H1 (cell line): ENCODE measurements around the gene PHF23.

Experiments used
- CEBPB ChIP-seq: IDR thresholded peaks from 2 replicates; pipeline ENCODE4 v1.6.1; 2012; ENCODE audit warnings: low read depth, low read length
- CTCF ChIP-seq, 3 experiments: IDR thresholded peaks; 1 replicate in 2 of 3; 2 replicates in 1 of 3; pipeline versions ENCODE4 v1.5.1 to v1.6.1; 2011; ENCODE audit warnings: low read length in 3 of 3, mild to moderate bottlenecking in 3 of 3, inconsistent platforms in 2 of 3, low read depth in 1 of 3, moderate library complexity in 1 of 3; ENCODE audit not compliant: insufficient read depth in 1 of 3; ENCODE audit errors: control extremely low read depth in 1 of 3
- POLR2AphosphoS5 ChIP-seq: IDR thresholded peaks from 2 replicates; pipeline ENCODE4 v1.6.1; 2011; ENCODE audit warnings: low read depth, low read length
- SP2 ChIP-seq: IDR thresholded peaks from 2 replicates; pipeline ENCODE4 v1.6.1; 2012; ENCODE audit warnings: mild to moderate bottlenecking, low read length, inconsistent platforms
- USF2 ChIP-seq: IDR thresholded peaks from 2 replicates; pipeline ENCODE4 v1.6.1; 2011; ENCODE audit warnings: low read length, improper control_type of control experiment

- no peak for TF ChIP-seq USF2
- TF ChIP-seq CTCF (IDR thresholded peaks at IDR 0.05; ENCODE audit: control extremely low read depth in 1 of 3, insufficient read depth in 1 of 3, low read depth in 1 of 3, low read length in 3 of 3), result no peak
- TF ChIP-seq CEBPB, result no peak
- peak; percentile 99 for TF ChIP-seq POLR2AphosphoS5
- no peak for TF ChIP-seq SP2
Observed at GRCh38 chr17:7261379-7262191, 22.3 kb upstream of the PHF23 start.
